NOMO-1 treated with dmso at 0.1 percent for 144 hours (cell line): ENCODE results near the gene GAB2.

Experiments
- DNase-seq: peaks from one replicate; lab custom pipeline; 2025; ENCODE audit not compliant: unreplicated experiment; lab: John Stamatoyannopoulos, UW

GAB2 gene

DNA sequence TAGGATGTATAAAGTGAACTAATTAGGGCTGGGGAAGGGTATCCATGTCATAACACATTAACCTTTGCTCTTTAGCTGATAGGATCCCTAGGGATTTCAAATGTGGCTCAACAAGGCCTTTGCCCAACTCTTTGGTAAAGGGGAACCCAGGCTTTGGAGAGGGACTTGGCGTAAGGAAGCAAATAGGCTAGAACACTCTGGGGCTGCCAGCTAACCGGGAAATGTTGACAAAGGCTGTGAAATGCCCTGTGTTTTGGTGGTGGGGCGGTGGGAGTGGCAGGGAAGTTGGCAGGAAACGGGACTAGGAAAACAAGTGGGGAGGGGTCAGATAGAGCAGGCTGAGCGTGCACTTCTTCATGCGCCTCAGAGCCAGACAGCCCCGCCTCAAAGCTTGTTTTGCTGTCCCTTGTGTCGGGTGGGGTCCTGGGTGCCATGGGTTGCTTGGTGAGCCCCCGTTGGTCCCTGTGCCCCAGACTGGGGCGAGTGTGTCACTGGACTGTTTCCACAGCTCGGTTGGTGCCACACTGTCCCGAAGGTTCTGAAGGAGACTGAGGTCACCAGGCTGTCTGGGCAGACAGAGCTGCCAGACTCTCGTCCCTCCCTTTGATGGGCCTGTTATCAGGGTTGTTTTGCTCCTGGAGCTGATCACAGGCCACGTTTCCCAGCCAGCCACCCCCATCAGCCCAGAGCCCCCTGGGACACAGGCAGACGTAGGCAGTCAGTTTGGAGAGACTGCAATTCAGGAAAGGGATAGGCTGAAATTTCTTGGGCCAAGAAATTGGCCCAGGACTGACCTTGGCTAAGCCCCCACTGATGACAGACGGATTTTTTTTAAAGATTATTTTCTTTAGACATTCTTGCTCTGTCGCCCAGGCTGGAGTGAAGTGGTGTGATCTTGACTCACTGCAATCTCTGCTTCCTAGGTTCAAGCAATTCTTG, 248.8 kb downstream of the GAB2 start:
- no peak for DNase-seq

DNA sequence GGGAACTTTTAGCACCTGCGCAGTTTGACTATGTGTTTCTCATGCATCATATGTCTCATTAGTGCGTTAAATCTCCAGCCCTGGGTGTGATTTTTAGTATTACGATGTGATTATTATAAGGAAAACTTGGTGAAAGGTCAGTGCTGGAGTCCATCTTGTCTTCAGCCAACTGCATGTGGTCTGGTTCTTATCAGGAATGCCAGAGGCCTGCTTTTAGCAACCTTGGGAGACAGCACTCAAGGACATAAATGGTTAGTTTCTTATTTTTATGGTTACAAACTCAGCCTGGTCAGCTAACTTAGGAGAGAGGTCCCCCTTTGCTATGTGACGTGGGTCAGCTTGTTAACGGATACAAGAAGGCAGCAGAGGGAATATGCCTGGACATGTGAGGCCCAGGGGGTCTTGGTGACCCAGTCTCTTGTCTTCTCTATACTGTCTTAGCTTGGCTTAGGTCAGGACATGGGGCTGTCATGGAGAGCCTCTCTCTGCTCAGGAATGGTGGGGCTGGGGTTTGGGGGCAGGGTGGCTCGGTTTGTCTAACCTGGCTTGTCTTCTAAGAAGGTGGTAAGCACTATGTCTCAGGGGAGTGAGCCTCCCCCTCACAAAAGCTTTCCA, 250.7 kb downstream of the GAB2 start:
- DNase-seq: no peak
